ENCODE data around the gene DHRSX.

DNA sequence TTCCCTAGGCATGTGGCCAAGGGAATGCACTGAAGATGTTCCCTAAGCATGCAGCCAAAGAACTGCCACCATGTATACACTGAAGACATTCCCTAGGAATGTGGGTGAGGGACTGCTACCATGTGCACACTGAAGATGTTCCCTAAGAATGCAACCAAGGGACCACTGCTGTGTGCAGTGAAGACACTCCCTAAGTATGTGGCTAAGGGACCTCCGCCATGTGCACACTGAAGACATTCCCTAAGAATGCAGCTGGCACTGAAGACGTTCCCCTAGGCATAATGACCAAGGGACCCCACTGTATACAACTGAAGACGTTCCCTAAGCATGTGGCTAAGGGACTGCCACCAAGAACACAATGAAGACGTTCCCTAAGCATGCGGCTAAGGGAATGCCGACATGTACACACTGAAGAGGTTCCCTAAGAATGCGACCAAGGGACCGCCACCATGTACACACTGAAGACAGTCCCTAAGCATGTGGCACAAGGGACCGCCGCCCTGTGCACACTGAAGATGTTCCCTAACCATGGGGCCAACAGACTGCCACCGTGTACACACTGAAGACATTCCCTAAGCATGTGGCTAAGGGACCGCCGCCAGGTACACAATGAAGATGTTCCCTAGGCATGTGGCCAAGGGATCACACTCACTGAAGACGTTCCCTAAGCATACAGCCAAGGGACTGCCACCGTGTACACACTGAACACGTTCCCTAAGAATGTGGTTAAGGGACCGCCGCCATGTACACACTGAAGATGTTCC lies 25.6 kb downstream of the DHRSX start:
- TF ChIP-seq, protein P1, sequence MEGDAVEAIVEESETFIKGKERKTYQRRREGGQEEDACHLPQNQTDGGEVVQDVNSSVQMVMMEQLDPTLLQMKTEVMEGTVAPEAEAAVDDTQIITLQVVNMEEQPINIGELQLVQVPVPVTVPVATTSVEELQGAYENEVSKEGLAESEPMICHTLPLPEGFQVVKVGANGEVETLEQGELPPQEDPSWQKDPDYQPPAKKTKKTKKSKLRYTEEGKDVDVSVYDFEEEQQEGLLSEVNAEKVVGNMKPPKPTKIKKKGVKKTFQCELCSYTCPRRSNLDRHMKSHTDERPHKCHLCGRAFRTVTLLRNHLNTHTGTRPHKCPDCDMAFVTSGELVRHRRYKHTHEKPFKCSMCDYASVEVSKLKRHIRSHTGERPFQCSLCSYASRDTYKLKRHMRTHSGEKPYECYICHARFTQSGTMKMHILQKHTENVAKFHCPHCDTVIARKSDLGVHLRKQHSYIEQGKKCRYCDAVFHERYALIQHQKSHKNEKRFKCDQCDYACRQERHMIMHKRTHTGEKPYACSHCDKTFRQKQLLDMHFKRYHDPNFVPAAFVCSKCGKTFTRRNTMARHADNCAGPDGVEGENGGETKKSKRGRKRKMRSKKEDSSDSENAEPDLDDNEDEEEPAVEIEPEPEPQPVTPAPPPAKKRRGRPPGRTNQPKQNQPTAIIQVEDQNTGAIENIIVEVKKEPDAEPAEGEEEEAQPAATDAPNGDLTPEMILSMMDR (IDR thresholded peaks at IDR 0.05; ENCODE audit: extremely low read depth in 1 of 2, insufficient read depth in 1 of 2, low read depth in 1 of 2, low read length in 2 of 2), result no peak
- no peak for TF ChIP-seq POLR2A (IDR thresholded peaks at IDR 0.05; ENCODE audit: low read depth, low read length)

Data from endothelial cell of umbilical vein (primary cell).